ENCODE results near the gene SNRPA1. TPM values are rescaled to one million over a fixed set of nuclear protein-coding genes. Genes with fewer than 3 reads are reported as not detected.

The SNRPA1 gene
- total RNA-seq, 1 donor from 2014 or later, result 79.5 TPM

DNA sequence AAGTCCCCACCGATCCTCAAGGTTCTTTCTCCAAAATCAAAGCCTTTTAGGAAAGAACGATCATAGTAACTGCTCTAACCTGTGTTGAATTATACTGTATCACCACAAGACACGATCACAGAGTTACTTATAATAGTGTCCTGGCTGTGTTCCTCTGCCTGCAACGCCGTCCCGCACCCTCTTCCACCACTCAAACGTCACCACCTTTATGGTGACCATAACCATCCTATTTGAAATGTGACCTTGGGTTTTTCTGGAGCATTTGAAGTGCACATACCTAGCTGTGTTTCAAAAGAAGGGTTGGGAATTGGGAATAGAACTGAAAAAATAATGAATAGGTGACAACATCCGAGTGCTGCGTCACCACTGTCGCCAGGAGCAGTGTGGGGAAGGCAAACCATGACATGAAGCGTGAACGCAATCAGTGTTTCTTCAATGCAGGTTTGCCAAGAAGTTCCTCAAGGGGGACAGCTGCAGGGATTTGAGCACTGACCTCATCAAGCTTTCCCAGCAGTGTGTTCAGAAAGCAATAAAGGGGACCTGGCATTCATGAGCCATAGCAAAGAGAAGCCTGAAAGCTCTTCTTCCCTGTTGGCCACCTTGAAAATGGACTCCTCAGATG is 17.0 kb downstream of the SNRPA1 start:
- H3K9me3 ChIP-seq (ENCODE audit: insufficient read depth, low read depth, low read length), result no peaks in the 10 kb centered on the region
- FAIRE-seq (no peak), DNase-seq (ENCODE audit: low read depth) (no peak)
- no peaks in the 10 kb centered on the region for H3K9me3 Mint-ChIP-seq (ENCODE audit: unreplicated experiment)
- peak overlapping the region; percentile 42 for H2AFZ ChIP-seq (ENCODE audit: low read depth, low read length)
- peaks cover 10% of the 10 kb centered on the region for H3K4me1 ChIP-seq (ENCODE audit: insufficient read depth, low read length)
- H3K27ac ChIP-seq (ENCODE audit: low read depth, low read length), result no peak overlapping the region
- H3K79me2 ChIP-seq (ENCODE audit: insufficient read depth, low read length), result peaks cover 32% of the 10 kb centered on the region
- H3K27ac Mint-ChIP-seq (ENCODE audit: unreplicated experiment), result peak overlapping the region; percentile 93
- peak overlapping the region; percentile 45 for H3K9ac ChIP-seq (ENCODE audit: low read length)
- H3K4me2 ChIP-seq (ENCODE audit: low read length), result peak overlapping the region; percentile 93
- H3K4me3 Mint-ChIP-seq (ENCODE audit: unreplicated experiment), result peak overlapping the region; percentile 86
- peaks cover 6% of the 10 kb centered on the region for H3K4me1 Mint-ChIP-seq (ENCODE audit: low read depth, unreplicated experiment)
- peaks cover 12% of the 10 kb centered on the region for H3K36me3 Mint-ChIP-seq (ENCODE audit: low read depth, unreplicated experiment)
- H3K27me3 ChIP-seq (ENCODE audit: insufficient read depth, low read length), result no peaks in the 10 kb centered on the region
- peak overlapping the region; percentile 94 for H3K4me3 ChIP-seq (ENCODE audit: insufficient read depth, low read depth, low read length)
- peaks cover 50% of the 10 kb centered on the region for H3K36me3 ChIP-seq (ENCODE audit: insufficient read depth, low read length)
- H4K20me1 ChIP-seq (ENCODE audit: insufficient read depth, low read length), result peaks cover 38% of the 10 kb centered on the region
- H3K27me3 Mint-ChIP-seq (ENCODE audit: low read depth, unreplicated experiment), result no peaks in the 10 kb centered on the region
- TF ChIP-seq EZH2 (IDR thresholded peaks at IDR 0.05; ENCODE audit: insufficient read depth, low read length) (no peak), CTCF (IDR thresholded peaks at IDR 0.05; ENCODE audit: insufficient read depth, low read depth, low read length) (no peak)

- Mint-ChIP-seq H3K4me3 (ENCODE audit: unreplicated experiment) (peak within 1 kb of the TSS; percentile 100), H3K9me3 (ENCODE audit: unreplicated experiment) (no peaks in the 10 kb centered on the region), H3K36me3 (ENCODE audit: low read depth, unreplicated experiment) (peaks cover 16% of the 10 kb centered on the region), H3K4me1 (ENCODE audit: low read depth, unreplicated experiment) (peaks cover 6% of the 10 kb centered on the region), H3K27ac (ENCODE audit: unreplicated experiment) (peak within 1 kb of the TSS; percentile 98), H3K27me3 (ENCODE audit: low read depth, unreplicated experiment) (no peaks in the 10 kb centered on the region)
- Histone ChIP-seq H3K9me3 (ENCODE audit: insufficient read depth, low read depth, low read length) (no peaks in the 10 kb centered on the region), H3K79me2 (ENCODE audit: insufficient read depth, low read length) (peaks cover 32% of the 10 kb centered on the region), H3K9ac (ENCODE audit: low read length) (peak within 1 kb of the TSS; percentile 93), H3K4me1 (ENCODE audit: insufficient read depth, low read length) (peaks cover 10% of the 10 kb centered on the region), H4K20me1 (ENCODE audit: insufficient read depth, low read length) (peaks cover 45% of the 10 kb centered on the region), H3K27me3 (ENCODE audit: insufficient read depth, low read length) (no peaks in the 10 kb centered on the region), H3K36me3 (ENCODE audit: insufficient read depth, low read length) (peaks cover 52% of the 10 kb centered on the region), H3K4me3 (ENCODE audit: insufficient read depth, low read depth, low read length) (peak within 1 kb of the TSS; percentile 94), H3K4me2 (ENCODE audit: low read length) (peak within 1 kb of the TSS; percentile 93), H3K27ac (ENCODE audit: low read depth, low read length) (peak within 1 kb of the TSS; percentile 76), H2AFZ (ENCODE audit: low read depth, low read length) (peak within 1 kb of the TSS; percentile 43)
- TF ChIP-seq EZH2 (IDR thresholded peaks at IDR 0.05; ENCODE audit: insufficient read depth, low read length) (no peak), CTCF (IDR thresholded peaks at IDR 0.05; ENCODE audit: insufficient read depth, low read depth, low read length) (no peak)
- FAIRE-seq (no peak), DNase-seq (ENCODE audit: low read depth) (peak; percentile 71)
Measured at GRCh38 chr15:101277038-101277822, 17.8 kb downstream of the SNRPA1 start, which contains the start of gene SELENOS. TSS of gene SELENOS (minus strand) at chr15:101277485. CDS start at chr15:101277417, 68 bp downstream.

All from astrocyte (in vitro differentiated cells and primary cell).